Measurements from ENCODE around the gene TBL3.

DNA sequence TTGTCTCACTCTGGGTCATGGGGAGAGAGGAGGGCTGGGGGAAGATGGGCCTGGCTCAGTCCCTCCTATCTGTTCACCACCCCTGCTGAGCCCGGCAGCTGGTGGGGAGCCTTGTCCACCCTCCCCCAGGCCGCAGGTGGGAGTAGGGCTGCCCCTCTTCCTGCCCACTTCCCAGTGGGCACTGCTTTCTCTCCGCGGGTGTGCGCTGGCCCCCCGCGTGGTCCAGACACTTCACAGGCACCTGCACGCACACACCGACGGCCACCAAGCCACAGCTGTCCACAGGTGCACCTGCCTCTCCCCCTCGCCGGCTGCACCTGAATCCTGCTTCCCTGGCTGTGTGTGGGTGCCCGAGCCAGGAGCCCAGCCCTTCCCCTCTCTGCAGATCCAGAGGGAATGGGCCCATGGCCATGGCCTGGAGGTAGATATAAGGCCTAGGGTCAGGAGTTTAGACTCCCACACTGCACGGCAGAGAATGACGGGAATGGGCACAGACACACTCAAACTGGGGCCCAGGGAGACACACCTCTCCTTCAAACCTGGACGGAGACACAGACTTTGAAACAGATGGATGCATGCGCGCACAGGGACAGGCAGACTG, 56.9 kb downstream of the TBL3 start:
- TF ChIP-seq HSF4 (CRISPR knock-in tag; IDR thresholded peaks at IDR 0.05; ENCODE audit: borderline replicate concordance) (no peak), ZNF274 (IDR thresholded peaks at IDR 0.05; ENCODE audit: borderline replicate concordance, low read depth, low read length) (no peak), POU5F1 (IDR thresholded peaks at IDR 0.05; ENCODE audit: borderline replicate concordance, low read depth, low read length, partially characterized antibody) (no peak), ZFP36 (IDR thresholded peaks at IDR 0.05; ENCODE audit: low read depth, low read length, partially characterized antibody) (no peak), TBP (optimal IDR thresholded peaks at IDR 0.05; ENCODE audit: low read depth, low read length) (no peak), SP2 (IDR thresholded peaks at IDR 0.05; ENCODE audit: extremely low read depth, low read depth, low read length, poor library complexity, severe bottlenecking) (no peak)
- TF ChIP-seq, protein P1, sequence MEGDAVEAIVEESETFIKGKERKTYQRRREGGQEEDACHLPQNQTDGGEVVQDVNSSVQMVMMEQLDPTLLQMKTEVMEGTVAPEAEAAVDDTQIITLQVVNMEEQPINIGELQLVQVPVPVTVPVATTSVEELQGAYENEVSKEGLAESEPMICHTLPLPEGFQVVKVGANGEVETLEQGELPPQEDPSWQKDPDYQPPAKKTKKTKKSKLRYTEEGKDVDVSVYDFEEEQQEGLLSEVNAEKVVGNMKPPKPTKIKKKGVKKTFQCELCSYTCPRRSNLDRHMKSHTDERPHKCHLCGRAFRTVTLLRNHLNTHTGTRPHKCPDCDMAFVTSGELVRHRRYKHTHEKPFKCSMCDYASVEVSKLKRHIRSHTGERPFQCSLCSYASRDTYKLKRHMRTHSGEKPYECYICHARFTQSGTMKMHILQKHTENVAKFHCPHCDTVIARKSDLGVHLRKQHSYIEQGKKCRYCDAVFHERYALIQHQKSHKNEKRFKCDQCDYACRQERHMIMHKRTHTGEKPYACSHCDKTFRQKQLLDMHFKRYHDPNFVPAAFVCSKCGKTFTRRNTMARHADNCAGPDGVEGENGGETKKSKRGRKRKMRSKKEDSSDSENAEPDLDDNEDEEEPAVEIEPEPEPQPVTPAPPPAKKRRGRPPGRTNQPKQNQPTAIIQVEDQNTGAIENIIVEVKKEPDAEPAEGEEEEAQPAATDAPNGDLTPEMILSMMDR (IDR thresholded peaks at IDR 0.05 in 2 of 3, conservative IDR thresholded peaks at IDR 0.05 in 1 of 3; ENCODE audit: insufficient read depth in 2 of 3, low read depth in 1 of 3, low read length in 3 of 3): no peak
- TF ChIP-seq, protein P2, sequence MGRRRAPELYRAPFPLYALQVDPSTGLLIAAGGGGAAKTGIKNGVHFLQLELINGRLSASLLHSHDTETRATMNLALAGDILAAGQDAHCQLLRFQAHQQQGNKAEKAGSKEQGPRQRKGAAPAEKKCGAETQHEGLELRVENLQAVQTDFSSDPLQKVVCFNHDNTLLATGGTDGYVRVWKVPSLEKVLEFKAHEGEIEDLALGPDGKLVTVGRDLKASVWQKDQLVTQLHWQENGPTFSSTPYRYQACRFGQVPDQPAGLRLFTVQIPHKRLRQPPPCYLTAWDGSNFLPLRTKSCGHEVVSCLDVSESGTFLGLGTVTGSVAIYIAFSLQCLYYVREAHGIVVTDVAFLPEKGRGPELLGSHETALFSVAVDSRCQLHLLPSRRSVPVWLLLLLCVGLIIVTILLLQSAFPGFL (CRISPR knock-in tag; IDR thresholded peaks at IDR 0.05): no peak
- TF ChIP-seq, protein P3, sequence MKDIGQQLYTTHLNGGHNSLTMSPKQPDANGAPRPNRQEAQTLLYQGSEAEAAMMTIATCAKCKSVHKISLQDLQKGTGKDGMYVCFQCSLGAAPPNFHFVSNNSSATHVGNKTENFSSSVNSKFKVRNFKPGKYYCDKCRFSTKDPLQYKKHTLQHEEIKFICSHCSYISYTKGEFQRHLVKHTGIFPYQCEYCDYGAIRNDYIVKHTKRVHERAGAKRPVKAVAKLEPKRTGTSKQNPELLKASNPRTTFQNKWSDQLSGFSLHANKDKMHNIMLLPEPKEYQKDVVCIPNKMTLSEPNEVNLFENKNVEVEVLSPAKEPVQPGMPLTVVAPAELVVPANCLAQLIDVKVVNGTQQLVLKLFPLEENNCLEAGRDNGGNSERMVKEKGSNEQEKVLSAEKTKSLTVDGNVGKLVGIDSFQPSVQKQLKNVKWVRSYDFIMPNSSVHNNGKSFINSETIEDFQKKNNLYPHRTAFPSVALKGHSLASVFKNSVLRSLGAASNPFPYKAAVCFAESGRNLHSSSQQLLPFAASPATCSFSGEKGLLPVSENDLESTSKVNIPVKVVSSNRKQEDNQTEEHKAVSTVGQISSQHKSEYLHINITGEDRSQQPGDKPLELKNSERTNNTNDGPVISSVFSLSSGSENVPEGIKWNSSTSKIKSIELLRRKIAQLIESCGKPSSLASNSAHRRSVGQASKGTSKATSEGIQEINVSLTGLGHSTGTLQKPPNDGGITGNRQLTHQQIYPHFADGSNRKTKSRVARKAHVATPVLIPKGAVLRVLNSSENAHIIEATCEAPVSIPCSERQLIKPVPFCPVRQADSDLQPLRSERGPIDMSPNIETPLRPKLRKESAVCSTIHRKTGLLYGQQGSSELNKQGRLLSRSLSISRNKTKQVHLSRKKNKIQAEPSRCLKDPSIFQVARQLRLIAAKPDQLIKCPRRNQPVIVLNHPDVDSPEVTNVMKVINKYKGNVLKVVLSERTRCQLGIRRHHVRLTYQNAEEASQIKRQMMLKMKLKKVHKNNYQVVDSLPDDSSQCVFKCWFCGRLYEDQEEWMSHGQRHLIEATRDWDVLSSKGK (CRISPR knock-in tag; IDR thresholded peaks at IDR 0.05): no peak
